ENCODE results near the gene CLRN3.

Gene CLRN3

GRCh38 chr10:127840884-127841283 is 51.9 kb downstream of the CLRN3 start:
- H3K4me3 ChIP-seq (ENCODE audit: severe bottlenecking), result no peak overlapping the region
- ATAC-seq (ENCODE audit: low read depth) (no peak), DNase-seq (ENCODE audit: low spot score) (no peak)
- no peaks in the 10 kb centered on the region for H3K4me1 ChIP-seq (ENCODE audit: insufficient read depth, poor library complexity, severe bottlenecking)
- peaks cover 20% of the 10 kb centered on the region for H3K27me3 ChIP-seq (ENCODE audit: insufficient read depth, poor library complexity, severe bottlenecking)
- H3K27ac ChIP-seq (ENCODE audit: poor library complexity, severe bottlenecking), result no peak overlapping the region
- H3K9me3 ChIP-seq (ENCODE audit: severe bottlenecking), result no peaks in the 10 kb centered on the region
- TF ChIP-seq, protein P1, sequence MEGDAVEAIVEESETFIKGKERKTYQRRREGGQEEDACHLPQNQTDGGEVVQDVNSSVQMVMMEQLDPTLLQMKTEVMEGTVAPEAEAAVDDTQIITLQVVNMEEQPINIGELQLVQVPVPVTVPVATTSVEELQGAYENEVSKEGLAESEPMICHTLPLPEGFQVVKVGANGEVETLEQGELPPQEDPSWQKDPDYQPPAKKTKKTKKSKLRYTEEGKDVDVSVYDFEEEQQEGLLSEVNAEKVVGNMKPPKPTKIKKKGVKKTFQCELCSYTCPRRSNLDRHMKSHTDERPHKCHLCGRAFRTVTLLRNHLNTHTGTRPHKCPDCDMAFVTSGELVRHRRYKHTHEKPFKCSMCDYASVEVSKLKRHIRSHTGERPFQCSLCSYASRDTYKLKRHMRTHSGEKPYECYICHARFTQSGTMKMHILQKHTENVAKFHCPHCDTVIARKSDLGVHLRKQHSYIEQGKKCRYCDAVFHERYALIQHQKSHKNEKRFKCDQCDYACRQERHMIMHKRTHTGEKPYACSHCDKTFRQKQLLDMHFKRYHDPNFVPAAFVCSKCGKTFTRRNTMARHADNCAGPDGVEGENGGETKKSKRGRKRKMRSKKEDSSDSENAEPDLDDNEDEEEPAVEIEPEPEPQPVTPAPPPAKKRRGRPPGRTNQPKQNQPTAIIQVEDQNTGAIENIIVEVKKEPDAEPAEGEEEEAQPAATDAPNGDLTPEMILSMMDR (IDR thresholded peaks at IDR 0.05; ENCODE audit: poor library complexity, severe bottlenecking), result no peak
- H3K36me3 ChIP-seq (ENCODE audit: low read depth), result no peaks in the 10 kb centered on the region

DNA sequence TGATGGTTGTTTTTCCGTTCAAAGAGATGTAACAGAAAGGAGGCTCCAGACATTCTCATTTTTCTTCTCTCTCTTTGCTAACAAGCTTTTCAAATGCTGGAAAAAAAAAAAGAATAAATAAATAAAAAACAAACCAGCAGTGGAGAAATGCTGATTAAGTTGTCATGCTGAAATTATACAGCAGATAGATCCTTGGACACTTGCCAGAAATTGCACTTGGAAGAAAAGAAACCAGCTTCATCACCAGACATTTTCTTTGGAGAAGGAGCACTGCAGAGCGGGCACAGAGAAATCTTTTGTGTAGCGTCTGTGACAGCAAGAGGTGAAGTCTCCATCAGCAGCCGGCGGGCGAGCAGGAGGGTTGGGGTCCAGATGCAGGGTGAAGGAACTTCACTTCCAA is 55.8 kb downstream of the CLRN3 start:
- ATAC-seq (ENCODE audit: low read depth) (no peak), DNase-seq (ENCODE audit: low spot score) (no peak)
- H3K4me3 ChIP-seq (ENCODE audit: severe bottlenecking), result no peak overlapping the region
- no peak overlapping the region for H3K27ac ChIP-seq (ENCODE audit: poor library complexity, severe bottlenecking)
- no peaks in the 10 kb centered on the region for H3K4me1 ChIP-seq (ENCODE audit: insufficient read depth, poor library complexity, severe bottlenecking)
- peaks cover 9% of the 10 kb centered on the region for H3K27me3 ChIP-seq (ENCODE audit: insufficient read depth, poor library complexity, severe bottlenecking)
- H3K36me3 ChIP-seq (ENCODE audit: low read depth), result no peaks in the 10 kb centered on the region
- H3K9me3 ChIP-seq (ENCODE audit: severe bottlenecking), result no peaks in the 10 kb centered on the region
- TF ChIP-seq, protein P1 (IDR thresholded peaks at IDR 0.05; ENCODE audit: poor library complexity, severe bottlenecking), result no peak

- no peak for ATAC-seq (ENCODE audit: low read depth)
- H3K27me3 ChIP-seq (ENCODE audit: insufficient read depth, poor library complexity, severe bottlenecking), result peaks cover 7% of the 10 kb centered on the region
- no peak overlapping the region for H3K27ac ChIP-seq (ENCODE audit: poor library complexity, severe bottlenecking)
- DNase-seq (ENCODE audit: low spot score), result no peak
- no peaks in the 10 kb centered on the region for H3K4me1 ChIP-seq (ENCODE audit: insufficient read depth, poor library complexity, severe bottlenecking)
- no peaks in the 10 kb centered on the region for H3K36me3 ChIP-seq (ENCODE audit: low read depth)
- H3K4me3 ChIP-seq (ENCODE audit: severe bottlenecking), result no peak overlapping the region
- no peaks in the 10 kb centered on the region for H3K9me3 ChIP-seq (ENCODE audit: severe bottlenecking)
- TF ChIP-seq, protein P1 (IDR thresholded peaks at IDR 0.05; ENCODE audit: poor library complexity, severe bottlenecking), result no peak
These were observed 56.6 kb downstream of the CLRN3 start for GRCh38 chr10:127836176-127836575.

DNA sequence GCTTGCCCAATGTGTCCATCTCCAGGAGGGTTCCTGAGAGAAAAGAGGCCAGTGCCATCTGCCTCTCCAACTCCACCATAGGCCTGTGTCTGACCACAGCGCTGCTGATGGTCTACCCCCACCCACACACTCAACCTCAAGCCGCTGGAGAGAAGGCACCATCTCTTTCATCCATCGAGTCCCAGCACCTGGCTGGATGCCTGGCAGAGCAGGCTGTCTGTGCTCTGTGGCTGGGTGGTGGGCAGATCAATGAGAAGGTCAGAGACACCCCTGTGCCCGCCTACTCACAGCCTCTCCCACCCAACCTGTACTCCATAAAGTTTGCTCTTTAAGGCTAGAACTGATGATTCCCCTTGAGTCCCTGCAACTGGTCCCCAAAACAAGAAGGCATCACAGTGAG is 58.0 kb downstream of the CLRN3 start:
- no peaks in the 10 kb centered on the region for H3K4me1 ChIP-seq (ENCODE audit: insufficient read depth, poor library complexity, severe bottlenecking)
- TF ChIP-seq, protein P1 (IDR thresholded peaks at IDR 0.05; ENCODE audit: poor library complexity, severe bottlenecking), result no peak
- H3K9me3 ChIP-seq (ENCODE audit: severe bottlenecking), result no peaks in the 10 kb centered on the region
- DNase-seq (ENCODE audit: low spot score) (no peak), ATAC-seq (ENCODE audit: low read depth) (no peak)
- H3K27me3 ChIP-seq (ENCODE audit: insufficient read depth, poor library complexity, severe bottlenecking), result peaks cover 7% of the 10 kb centered on the region
- no peak overlapping the region for H3K27ac ChIP-seq (ENCODE audit: poor library complexity, severe bottlenecking)
- no peaks in the 10 kb centered on the region for H3K36me3 ChIP-seq (ENCODE audit: low read depth)
- H3K4me3 ChIP-seq (ENCODE audit: severe bottlenecking), result no peak overlapping the region

DNA sequence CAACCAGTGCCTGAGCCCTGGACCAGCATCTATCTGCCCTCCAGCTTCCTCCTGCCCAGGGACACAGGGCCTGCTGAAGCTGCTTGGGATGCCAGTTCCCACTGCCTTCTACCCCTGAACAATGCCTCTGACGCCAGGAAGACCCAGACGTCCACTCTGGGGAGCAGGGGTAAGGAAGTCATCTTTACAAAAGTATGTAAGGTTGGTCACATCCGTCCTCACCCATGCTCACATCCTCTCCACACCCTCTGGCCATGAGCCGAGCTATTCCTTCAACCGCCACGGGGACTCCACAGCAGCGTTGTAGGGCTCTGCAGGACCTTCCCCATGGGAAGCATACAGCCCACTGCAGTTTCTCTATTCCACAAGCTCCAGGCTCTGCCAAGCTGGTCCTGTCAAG is 58.5 kb downstream of the CLRN3 start:
- TF ChIP-seq, protein P1 (IDR thresholded peaks at IDR 0.05; ENCODE audit: poor library complexity, severe bottlenecking), result no peak
- no peak overlapping the region for H3K27ac ChIP-seq (ENCODE audit: poor library complexity, severe bottlenecking)
- H3K4me3 ChIP-seq (ENCODE audit: severe bottlenecking), result no peak overlapping the region
- ATAC-seq (ENCODE audit: low read depth), result no peak
- H3K4me1 ChIP-seq (ENCODE audit: insufficient read depth, poor library complexity, severe bottlenecking), result no peaks in the 10 kb centered on the region
- no peaks in the 10 kb centered on the region for H3K36me3 ChIP-seq (ENCODE audit: low read depth)
- DNase-seq (ENCODE audit: low spot score), result no peak
- peaks cover 7% of the 10 kb centered on the region for H3K27me3 ChIP-seq (ENCODE audit: insufficient read depth, poor library complexity, severe bottlenecking)
- H3K9me3 ChIP-seq (ENCODE audit: severe bottlenecking), result no peaks in the 10 kb centered on the region

Measured in RWPE2 (cell line).